ENCODE measurements around the gene TMEM178A. TPM values are rescaled to one million over a fixed set of nuclear protein-coding genes. Genes with fewer than 3 reads are reported as not detected.
"Not testable (repeated sequence)": the region's sequence is repeated elsewhere in the genome, so short reads cannot be mapped to it uniquely, and the experiment has no call there.

The TMEM178A gene
- total RNA-seq, 4 donors from 2014 or later = 1.2 to 5.0 (median 3.6) TPM

- Histone ChIP-seq H3K4me1 (peaks cover 0 to 17% (median 10%) of the 10 kb centered on the region in 4 donors), H3K27me3 (no peaks in the 10 kb centered on the region), H3K9me3 (no peaks in the 10 kb centered on the region), H3K27ac (replicated peaks in 1 of 4) (no peak overlapping the region), H3K4me3 (no peak overlapping the region), H3K36me3 (no peaks in the 10 kb centered on the region)
- 58% methylated on average over 9 of the region's 9 CpGs for WGBS
- TF ChIP-seq CTCF (IDR thresholded peaks at IDR 0.05) = no peak
- TF ChIP-seq POLR2A (IDR thresholded peaks at IDR 0.05; ENCODE audit: low read depth) = no peak
- no peak for TF ChIP-seq POLR2AphosphoS5 (IDR thresholded peaks at IDR 0.05)
- no peak for TF ChIP-seq EP300 (IDR thresholded peaks at IDR 0.05)
- no peak for DNase-seq (ENCODE audit: extremely low spot score)
- intact Hi-C loops (cut with DNase I) = no loop called here
Measured at GRCh38 chr2:39723946-39724827, 58.5 kb downstream of the TMEM178A start.

- DNase-seq (ENCODE audit: extremely low spot score) = no peak
- peaks cover 0 to 17% (median 10%) of the 10 kb centered on the region in 4 donors for H3K4me1 ChIP-seq
- H3K27ac ChIP-seq (replicated peaks in 1 of 4) = no peak overlapping the region
- H3K9me3 ChIP-seq = no peaks in the 10 kb centered on the region
- no peaks in the 10 kb centered on the region for H3K36me3 ChIP-seq
- TF ChIP-seq POLR2A (IDR thresholded peaks at IDR 0.05; ENCODE audit: low read depth) = no peak
- TF ChIP-seq CTCF (IDR thresholded peaks at IDR 0.05) = no peak
- TF ChIP-seq POLR2AphosphoS5 (IDR thresholded peaks at IDR 0.05) = no peak
- TF ChIP-seq EP300 (IDR thresholded peaks at IDR 0.05) = no peak
- intact Hi-C loops (cut with DNase I) = no loop called here
- WGBS = 86% methylated on average over 4 of the region's 4 CpGs
- H3K27me3 ChIP-seq = no peaks in the 10 kb centered on the region
- no peak overlapping the region for H3K4me3 ChIP-seq
Measured at GRCh38 chr2:39724828-39725144, 59.1 kb downstream of the TMEM178A start.

- H3K36me3 ChIP-seq = peaks cover 0 to 4% (median 2%) of the 10 kb centered on the region in 4 donors
- TF ChIP-seq POLR2A (IDR thresholded peaks at IDR 0.05; ENCODE audit: low read depth) (no peak), CTCF (IDR thresholded peaks at IDR 0.05) (no peak), POLR2AphosphoS5 (IDR thresholded peaks at IDR 0.05) (no peak), EP300 (IDR thresholded peaks at IDR 0.05) (no peak)
- no peak overlapping the region for H3K27ac ChIP-seq (replicated peaks in 1 of 4)
- no peaks in the 10 kb centered on the region for H3K27me3 ChIP-seq
- 88% methylated on average over 5 of the region's 5 CpGs for WGBS
- DNase-seq (ENCODE audit: extremely low spot score) = no peak
- no peak overlapping the region for H3K4me3 ChIP-seq
- no peaks in the 10 kb centered on the region for H3K9me3 ChIP-seq
- H3K4me1 ChIP-seq = peaks cover 0 to 17% (median 10%) of the 10 kb centered on the region in 4 donors
- intact Hi-C loops (cut with DNase I) = no loop called here
Measured at GRCh38 chr2:39725401-39725800, 59.7 kb downstream of the TMEM178A start.

GRCh38 chr2:39728085-39728484 is 62.4 kb downstream of the TMEM178A start:
- H3K36me3 ChIP-seq = peaks cover 0 to 23% (median 8%) of the 10 kb centered on the region in 4 donors
- peaks cover 0 to 17% (median 9%) of the 10 kb centered on the region in 4 donors for H3K4me1 ChIP-seq
- 71% methylated on average over 4 of the region's 4 CpGs for WGBS
- DNase-seq (ENCODE audit: extremely low spot score); H3K4me3 ChIP-seq; intact Hi-C loops (cut with DNase I); H3K27me3 ChIP-seq; H3K27ac ChIP-seq (replicated peaks in 1 of 4); H3K9me3 ChIP-seq: not testable (repeated sequence)

- 69% methylated on average over 5 of the region's 5 CpGs for WGBS
- Histone ChIP-seq H3K36me3 (peaks cover 0 to 23% (median 10%) of the 10 kb centered on the region in 4 donors), H3K27ac (replicated peaks in 1 of 4) (no peak overlapping the region), H3K9me3 (no peaks in the 10 kb centered on the region), H3K4me1 (peaks cover 0 to 10% (median 2%) of the 10 kb centered on the region in 4 donors), H3K4me3 (no peak overlapping the region), H3K27me3 (no peaks in the 10 kb centered on the region)
- TF ChIP-seq POLR2A (IDR thresholded peaks at IDR 0.05; ENCODE audit: low read depth) (no peak), EP300 (IDR thresholded peaks at IDR 0.05) (no peak), POLR2AphosphoS5 (IDR thresholded peaks at IDR 0.05) (no peak), CTCF (IDR thresholded peaks at IDR 0.05) (peak in 2 of 3 experiments; percentile 35 to 59)
- no peak for DNase-seq (ENCODE audit: extremely low spot score)
- intact Hi-C loops (cut with DNase I) = no loop called here
Measured at GRCh38 chr2:39728941-39729351, 63.2 kb downstream of the TMEM178A start.

Measured in esophagus muscularis mucosa (tissue), 4 donors.